Stimulated activated naive CD8-positive, alpha-beta T cell treated with anti-CD3 and anti-CD28 coated beads, Interleukin-15, Interleukin-2, amounts not matched to agents 100 U/mL and 50 U/mL, for 24 hours (primary cell): ENCODE data around the gene C16orf95.

Experiments used
- ATAC-seq: fragments of 150-1000 bp; cut with Tn5 transposase; one replicate; pipeline ENCODE4 v1.10.0; 2021
- DNase-seq: peaks from one replicate; pipeline ENCODE4 v3.0.0; 2021

The C16orf95 gene

GRCh38 chr16:87316450-87316922 lies 706 bp downstream of the C16orf95 start:
- DNase-seq (no peak), ATAC-seq (no peak)

- ATAC-seq: no peak
Measured at GRCh38 chr16:87314990-87315420, 2.2 kb downstream of the C16orf95 start.

GRCh38 chr16:87312008-87312407 lies 5.2 kb downstream of the C16orf95 start:
- ATAC-seq: no peak
- no peak for DNase-seq

More at GRCh38 chr16:87314990-87315420, 2.2 kb downstream of the C16orf95 start:
- DNase-seq: no peak

GRCh38 chr16:87311387-87311786 lies 5.8 kb downstream of the C16orf95 start:
- DNase-seq (no peak), ATAC-seq (no peak)

GRCh38 chr16:87310610-87311009 lies 6.6 kb downstream of the C16orf95 start:
- DNase-seq (no peak), ATAC-seq (no peak)

GRCh38 chr16:87309620-87310525 lies 7.3 kb downstream of the C16orf95 start:
- DNase-seq: no peak
- no peak for ATAC-seq

- peak; percentile 82 for ATAC-seq
- DNase-seq: no peak
Measured at GRCh38 chr16:87308826-87309225, 8.4 kb downstream of the C16orf95 start.

- DNase-seq (no peak), ATAC-seq (no peak)
Measured at GRCh38 chr16:87306516-87306915, 10.7 kb downstream of the C16orf95 start.

- ATAC-seq: no peak
- no peak for DNase-seq
Measured at GRCh38 chr16:87305505-87306391, 11.4 kb downstream of the C16orf95 start.

- DNase-seq (no peak), ATAC-seq (no peak)
Measured at GRCh38 chr16:87304951-87305350, 12.2 kb downstream of the C16orf95 start.

- DNase-seq (no peak), ATAC-seq (no peak)
Measured at GRCh38 chr16:87303962-87304521, 13.2 kb downstream of the C16orf95 start.

- ATAC-seq: peak; percentile 63
- DNase-seq: no peak
Measured at GRCh38 chr16:87303431-87303930, 13.7 kb downstream of the C16orf95 start.

- DNase-seq (no peak), ATAC-seq (no peak)
Measured at GRCh38 chr16:87298857-87299465, 18.2 kb downstream of the C16orf95 start.

- peak; percentile 60 for DNase-seq
- peak; percentile 57 for ATAC-seq
Measured at GRCh38 chr16:87297918-87298631, 19.1 kb downstream of the C16orf95 start.

GRCh38 chr16:87297407-87297806 lies 19.8 kb downstream of the C16orf95 start:
- no peak for ATAC-seq
- no peak for DNase-seq

- ATAC-seq (no peak), DNase-seq (no peak)
Measured at GRCh38 chr16:87295661-87296531, 21.3 kb downstream of the C16orf95 start.

- peak; percentile 63 for ATAC-seq
- no peak for DNase-seq
Measured at GRCh38 chr16:87295259-87295658, 21.9 kb downstream of the C16orf95 start.

GRCh38 chr16:87293990-87294389 lies 23.2 kb downstream of the C16orf95 start:
- no peak for ATAC-seq
- DNase-seq: no peak

GRCh38 chr16:87291944-87292343 lies 25.2 kb downstream of the C16orf95 start:
- no peak for DNase-seq
- ATAC-seq: no peak

GRCh38 chr16:87288753-87289362 lies 28.3 kb downstream of the C16orf95 start:
- no peak for ATAC-seq
- DNase-seq: no peak
